IPS DF 19.7 (cell line): ENCODE data around the gene SMPD2.

ENCODE experiments used
- DNase-seq: peaks from one replicate; pipeline ENCODE4 v3.0.0-alpha.2; 2013; ENCODE audit warnings: low read depth, low spot score

Gene SMPD2

DNA sequence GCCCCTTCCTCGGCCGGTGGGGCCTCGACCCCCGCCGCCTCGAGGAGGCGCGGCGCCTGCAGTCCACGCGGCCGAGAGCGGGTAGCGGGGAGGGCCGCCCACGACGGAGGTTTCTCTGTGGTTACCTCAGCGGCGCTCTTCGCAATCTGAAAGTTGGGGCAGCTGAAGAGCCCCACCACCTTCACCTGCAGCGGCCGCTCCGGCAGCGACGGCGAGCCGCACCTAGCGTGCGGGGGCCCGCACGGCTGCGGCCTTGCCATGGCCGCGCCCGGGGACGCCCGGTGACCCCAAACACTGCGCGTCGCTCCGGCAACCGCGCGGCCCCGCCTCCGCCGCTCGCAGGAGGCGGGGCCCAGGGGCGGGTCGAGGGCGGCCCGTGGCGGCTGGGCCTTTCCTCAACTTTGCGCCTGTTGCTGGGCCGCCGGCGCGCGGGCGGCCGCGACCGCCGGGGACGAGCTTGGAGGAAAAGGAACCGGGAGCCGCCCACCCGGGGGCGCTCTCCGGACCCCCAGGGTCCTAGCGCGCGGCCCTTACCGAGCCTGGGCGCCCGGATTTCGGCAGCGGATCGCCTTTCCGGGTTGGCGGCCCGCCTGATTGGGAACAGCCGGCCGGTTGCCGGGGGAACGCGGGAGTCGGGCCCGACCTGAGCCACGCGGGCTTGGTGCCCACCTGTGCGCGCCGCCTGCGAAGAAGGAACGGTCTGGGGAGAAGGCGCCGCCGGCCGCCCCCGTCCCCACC is at the start of gene SMPD2, which contains the start of gene PPIL6:
TSS of gene SMPD2 (plus strand) at position 394 of the 738 bp plus-strand sequence. CDS start 398 bp downstream, outside the sequence.
TSS of gene PPIL6 (minus strand) at position 298 of the 738 bp plus-strand sequence. CDS start at position 260, 38 bp downstream.
- DNase-seq = no peak

- no peak for DNase-seq
Measured at GRCh38 chr6:109393157-109393885, 47.2 kb upstream of the SMPD2 start.

DNA sequence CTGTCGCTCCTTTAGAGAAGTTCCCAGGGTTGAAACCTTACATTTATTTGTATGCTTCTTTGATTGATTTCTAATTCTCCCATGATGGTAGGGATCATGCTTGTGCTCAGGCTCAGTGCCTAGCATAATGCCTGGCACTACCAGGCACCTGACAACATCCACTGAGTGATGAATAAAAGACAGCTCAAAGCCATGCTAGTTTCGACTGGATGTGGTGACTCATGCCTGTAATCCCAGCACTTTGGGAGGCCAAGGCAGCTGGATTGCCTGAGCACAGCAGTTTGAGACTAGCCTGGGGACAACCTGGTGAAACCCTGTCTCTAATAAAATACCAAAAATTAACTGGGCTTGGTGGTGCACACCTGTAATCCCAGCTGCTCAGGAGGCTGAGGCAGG is 46.6 kb upstream of the SMPD2 start:
- no peak for DNase-seq

DNA sequence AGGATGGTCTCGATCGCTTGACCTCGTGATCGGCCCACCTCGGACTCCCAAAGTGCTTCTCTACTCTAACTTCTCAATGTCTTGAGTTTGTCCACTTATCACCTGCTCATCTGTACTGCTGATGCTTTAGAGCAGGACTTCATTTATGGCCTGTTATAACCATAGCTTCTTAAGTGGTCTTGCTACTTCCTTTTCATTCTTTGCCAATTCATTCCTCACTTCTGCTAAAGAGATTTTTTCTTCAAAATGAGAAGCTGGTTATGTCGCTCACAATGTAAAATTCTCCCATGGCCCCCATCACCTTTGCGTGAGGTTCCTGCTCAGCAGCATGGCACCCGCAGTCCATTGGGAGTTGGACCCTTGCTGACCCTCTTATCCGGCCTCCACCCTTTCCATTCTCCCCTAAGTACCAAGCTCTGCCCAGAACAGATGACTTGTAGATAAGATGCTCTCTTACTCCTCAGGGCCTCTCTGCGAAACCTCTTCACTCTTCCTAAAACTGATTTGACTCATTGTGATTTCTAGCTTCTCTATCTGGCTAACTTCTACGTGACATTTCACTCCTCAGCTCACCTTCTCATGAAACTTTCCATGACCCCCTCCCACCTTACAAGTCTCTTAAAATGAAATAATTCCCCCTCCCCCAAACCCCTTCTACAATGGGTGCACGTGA is 44.3 kb upstream of the SMPD2 start:
- DNase-seq = no peak

- no peak for DNase-seq
Measured at GRCh38 chr6:109397020-109397419, 43.5 kb upstream of the SMPD2 start.

GRCh38 chr6:109406196-109406595 is 34.3 kb upstream of the SMPD2 start:
- no peak for DNase-seq

DNA sequence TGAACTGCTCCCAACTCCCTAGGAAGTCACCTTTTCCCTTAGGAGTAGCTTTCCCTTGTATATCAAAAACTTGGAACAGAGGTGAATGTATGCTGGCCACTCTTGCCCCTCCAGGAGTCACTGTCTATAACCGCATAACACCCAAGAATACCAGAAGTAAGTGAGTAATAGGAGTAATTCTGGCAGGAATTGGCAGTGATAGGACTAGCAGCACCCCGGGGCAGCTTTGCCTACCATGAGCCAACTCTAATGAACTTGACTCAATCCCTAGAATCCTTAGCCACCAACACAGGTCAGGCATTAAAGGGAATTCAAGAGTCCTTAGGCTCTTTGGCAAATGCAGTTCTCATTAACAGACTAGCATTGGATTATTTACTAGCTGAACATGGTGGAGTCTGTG is 29.5 kb upstream of the SMPD2 start:
- no peak for DNase-seq

DNA sequence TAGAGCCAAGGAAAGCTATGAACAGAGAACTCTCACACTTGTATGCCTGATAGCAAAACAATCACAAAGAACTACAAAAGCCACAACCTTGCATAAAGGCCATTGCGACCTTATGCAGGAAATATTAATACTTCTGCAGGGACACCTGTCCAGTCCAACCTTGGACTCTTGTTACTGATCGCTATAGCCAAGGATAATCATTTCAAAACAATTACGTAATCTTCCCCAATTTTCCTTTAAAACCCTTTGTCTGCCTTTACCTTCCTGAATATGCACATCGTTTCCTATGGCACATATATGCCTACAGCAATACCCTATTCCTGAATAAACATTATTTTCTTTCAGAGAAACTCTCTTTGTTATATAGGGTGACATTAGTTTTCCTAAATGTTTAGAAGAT is 22.9 kb upstream of the SMPD2 start:
- DNase-seq = no peak

DNA sequence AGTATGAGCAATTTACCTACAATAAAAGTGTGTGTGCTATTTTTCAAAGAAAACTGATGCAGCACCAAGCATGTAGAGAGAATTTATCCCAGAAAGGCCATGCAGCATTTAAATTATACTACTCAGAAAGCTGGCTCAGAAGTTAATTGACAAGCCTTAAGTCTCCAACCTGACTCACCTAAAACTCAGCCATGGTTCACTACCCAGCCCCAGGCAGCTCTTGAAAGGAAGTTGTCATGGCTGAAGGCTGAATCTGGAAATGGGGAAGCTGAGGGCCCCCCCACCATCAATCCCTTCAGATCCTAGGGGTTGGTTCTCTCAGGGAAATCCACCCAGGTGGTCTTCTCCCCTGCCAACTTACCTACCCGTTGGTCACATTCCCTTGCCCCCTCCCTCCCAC is 19.8 kb upstream of the SMPD2 start:
- DNase-seq = no peak

GRCh38 chr6:109421184-109421583 is 19.3 kb upstream of the SMPD2 start:
- no peak for DNase-seq

DNA sequence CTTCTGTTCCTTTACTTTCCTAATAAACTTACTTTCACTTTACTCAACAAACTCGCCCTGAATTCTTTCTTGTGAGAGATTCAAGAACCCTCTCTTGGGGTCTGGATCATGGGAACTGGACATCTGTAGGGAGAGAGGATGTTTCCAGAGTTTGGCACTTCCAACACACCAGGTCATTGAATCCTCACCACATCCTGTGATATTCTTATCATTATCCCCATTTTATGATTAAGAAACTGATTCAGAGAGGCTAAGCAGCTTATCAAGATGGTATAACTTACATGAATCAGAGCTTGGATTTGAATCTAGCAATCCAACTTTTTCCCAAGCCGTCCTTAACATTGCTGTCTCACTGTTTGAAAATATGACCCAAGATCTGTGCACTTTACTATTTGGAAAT is 15.6 kb upstream of the SMPD2 start:
- no peak for DNase-seq

GRCh38 chr6:109428889-109429477 is 11.5 kb upstream of the SMPD2 start:
- DNase-seq = no peak

- no peak for DNase-seq
Measured at GRCh38 chr6:109429496-109429895, 11.0 kb upstream of the SMPD2 start.

DNA sequence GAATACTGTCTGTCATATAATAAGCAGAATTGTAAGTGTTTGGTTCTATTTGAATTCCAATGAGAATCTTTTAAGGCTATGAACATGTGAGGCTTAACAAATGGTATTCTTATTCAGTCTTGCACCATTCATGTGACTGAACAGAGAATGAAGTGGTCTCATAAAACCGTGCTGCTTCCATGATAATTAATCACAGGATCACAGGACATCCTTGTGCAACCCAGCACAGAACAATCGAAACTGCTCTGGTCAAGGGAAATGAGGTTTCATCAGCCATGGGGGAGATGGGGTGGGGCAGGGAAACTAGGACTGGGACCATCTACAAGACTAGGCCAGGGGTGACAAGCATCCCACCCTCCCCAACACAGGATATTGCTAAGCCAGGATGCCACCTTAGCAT is 6.1 kb upstream of the SMPD2 start:
- no peak for DNase-seq

GRCh38 chr6:109436041-109436440 is 4.5 kb upstream of the SMPD2 start:
- no peak for DNase-seq

DNA sequence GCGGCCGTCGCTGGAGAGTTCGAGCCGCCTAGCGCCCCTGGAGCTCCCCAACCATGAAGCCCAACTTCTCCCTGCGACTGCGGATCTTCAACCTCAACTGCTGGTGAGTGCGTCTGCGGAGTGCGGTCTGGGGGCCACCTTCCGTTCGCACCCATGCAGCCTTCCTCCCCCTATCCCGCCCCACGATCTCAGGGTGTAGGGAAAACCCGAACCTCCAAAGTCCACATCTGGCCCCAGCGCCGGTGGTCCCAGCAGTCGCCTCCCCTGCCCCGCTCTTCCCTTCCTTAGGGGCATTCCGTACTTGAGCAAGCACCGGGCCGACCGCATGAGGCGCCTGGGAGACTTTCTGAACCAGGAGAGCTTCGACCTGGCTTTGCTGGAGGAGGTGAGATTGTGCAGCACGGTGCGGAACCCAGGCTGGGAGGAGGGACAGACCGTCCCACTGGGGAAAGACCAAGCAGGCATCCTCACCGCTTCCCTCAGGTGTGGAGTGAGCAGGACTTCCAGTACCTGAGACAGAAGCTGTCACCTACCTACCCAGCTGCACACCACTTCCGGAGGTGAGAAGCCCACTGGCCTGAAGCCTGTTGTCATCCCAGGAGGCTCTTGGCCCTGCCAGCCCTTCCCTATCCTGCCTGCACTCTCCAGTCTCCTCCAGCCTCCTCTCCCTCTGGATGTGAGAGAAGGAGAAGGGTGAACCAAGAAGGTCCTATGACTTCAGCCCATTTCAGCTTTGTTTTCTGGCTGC is 719 bp downstream of the SMPD2 start:
- no peak for DNase-seq

DNA sequence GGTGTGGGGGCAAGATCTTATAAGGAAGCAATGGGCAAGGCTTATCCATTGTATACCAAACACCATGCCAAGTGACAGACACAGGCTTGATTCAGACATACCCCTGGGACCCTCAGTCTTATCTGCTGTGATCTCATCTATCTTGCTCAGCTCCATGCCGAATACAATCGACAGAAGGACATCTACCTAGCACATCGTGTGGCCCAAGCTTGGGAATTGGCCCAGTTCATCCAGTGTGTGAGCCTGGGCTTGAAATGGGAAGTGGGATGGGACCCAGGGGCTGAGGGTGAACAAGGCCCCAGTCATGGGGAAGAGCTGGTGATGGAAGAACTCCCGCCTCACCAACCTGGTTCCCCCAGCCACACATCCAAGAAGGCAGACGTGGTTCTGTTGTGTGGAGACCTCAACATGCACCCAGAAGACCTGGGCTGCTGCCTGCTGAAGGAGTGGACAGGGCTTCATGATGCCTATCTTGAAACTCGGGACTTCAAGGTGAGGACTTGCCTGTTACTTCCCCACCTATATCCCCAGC is 1.9 kb downstream of the SMPD2 start:
- no peak for DNase-seq

GRCh38 chr6:109443425-109443950 is 3.0 kb downstream of the SMPD2 start:
- no peak for DNase-seq

- no peak for DNase-seq
Measured at GRCh38 chr6:109445382-109445781, 4.9 kb downstream of the SMPD2 start.

- no peak for DNase-seq
Measured at GRCh38 chr6:109446072-109446471, 5.5 kb downstream of the SMPD2 start.

GRCh38 chr6:109446541-109446940 is 6.0 kb downstream of the SMPD2 start:
- no peak for DNase-seq
